HG03460 (cell line): ENCODE measurements around the gene SCYL2.
A peak's percentile ranks its signal among the peaks of the same experiment; 100 is the strongest.
"Not testable (repeated sequence)": the region's sequence is repeated elsewhere in the genome, so short reads cannot be mapped to it uniquely, and the experiment has no call there.

Experiments used
- ATAC-seq: cut with Tn5 transposase; IDR thresholded peaks from one replicate; pipeline ENCODE4 v1.9.1; 2021; ENCODE audit not compliant: unreplicated experiment

The SCYL2 gene

GRCh38 chr12:100265107-100265506 lies 1.9 kb upstream of the SCYL2 start:
- ATAC-seq = not testable (repeated sequence)

DNA sequence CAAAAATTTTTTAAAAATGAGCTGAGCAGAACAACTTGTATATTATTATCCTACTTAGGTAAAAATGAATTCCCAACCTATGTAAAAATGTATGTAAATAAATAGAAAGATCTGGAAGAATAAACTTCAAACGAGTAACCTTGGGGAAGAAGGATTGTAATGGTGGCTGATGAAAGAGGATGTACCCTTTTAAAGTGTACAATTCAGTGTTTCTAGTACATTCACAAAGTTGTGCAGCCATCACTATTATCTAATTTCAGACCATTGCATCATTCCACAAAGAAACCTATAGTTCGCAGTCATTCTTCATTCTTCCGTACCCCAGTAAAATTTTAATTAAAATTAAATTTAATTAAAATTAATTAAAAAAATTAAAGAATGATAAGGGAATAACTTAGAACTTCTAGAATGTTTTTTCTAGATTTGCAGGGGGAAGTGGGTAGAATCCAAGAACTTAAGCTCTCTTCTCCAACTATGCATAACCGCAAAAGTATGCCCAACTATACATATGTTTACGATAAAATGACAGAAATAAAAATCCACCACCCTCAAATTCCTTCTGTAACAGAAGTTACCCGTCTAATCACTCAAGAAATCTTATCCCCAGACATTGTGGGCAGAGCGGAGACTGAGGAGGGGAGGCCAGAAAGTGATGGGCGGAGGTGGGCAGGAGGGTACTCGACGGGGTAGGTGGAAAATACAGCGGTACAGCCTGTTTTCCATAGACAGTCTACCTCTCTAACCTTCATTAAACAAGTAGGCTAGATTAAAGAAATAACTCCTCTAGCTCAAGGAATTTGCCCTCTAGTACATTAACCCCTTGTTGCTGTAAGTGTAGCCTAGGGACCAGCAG lies 1.0 kb upstream of the SCYL2 start:
- ATAC-seq = peak; percentile 5

GRCh38 chr12:100266585-100266834 lies 467 bp upstream of the SCYL2 start:
- ATAC-seq = peak; percentile 84

DNA sequence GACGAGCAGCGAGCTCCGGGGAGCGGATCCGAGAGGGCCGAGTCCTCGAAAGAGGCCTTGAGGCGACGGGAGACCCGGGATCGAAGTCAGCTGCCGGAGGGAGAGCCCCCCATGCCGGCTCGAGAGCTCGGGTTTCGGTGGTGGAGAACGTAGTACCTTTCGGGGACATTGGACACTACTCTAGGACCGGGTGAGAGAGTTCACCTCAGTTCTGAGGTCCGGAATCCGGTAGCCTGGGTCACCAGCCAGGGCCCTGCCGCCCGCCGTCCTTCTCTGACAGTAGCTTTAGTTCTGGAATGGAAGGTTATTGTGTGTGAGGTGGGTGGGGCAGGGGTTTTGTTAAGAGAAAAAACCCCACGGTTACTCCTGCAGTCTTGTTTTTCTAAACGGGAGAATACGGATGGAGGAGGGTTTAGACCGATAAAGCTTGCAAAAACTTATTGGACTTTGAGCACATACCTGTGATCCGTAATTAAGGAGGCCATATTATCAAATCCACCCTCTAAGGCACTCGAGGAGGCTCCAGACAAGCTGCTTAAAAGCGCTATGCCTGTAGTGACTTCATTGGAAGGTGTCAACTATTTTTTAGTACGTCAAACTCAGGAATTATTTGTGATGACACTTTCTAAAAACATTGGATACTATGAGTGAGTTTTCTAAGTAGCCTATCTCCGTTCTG lies 765 bp downstream of the SCYL2 start:
- peak; percentile 7 for ATAC-seq

DNA sequence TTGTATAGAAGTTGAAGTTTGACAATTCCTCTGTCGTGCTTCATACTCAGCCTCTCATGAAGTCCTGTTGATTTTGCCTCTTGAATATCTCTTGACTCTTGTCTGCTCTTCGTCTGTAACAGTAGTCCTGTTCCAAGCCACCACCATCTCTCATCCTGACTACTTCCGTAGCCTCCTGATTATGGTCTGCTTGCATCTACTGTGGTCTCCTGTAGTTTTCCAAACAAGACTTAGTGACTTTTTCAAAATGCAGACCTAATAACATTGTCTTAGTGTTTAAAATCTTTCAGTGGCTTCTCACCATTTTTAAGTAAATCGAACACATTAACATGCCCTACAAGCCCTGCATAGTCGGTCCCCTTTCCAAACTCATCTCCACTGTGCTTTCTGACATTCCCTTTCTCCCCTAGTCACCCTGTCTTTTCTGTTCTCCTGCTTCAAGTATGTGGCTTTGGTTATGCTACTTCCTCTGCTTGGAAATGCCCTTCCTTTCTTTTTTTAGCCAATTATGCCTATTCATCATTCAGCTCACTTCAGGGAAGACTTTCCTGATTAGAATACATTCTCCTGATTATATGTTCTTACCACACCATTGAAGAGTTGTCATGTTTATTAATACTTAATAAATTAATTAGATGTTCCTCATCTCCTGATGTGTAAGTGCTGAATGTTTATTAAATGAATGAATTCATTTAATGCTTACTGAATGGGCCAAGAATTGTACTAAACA lies 2.0 kb downstream of the SCYL2 start:
- no peak for ATAC-seq

GRCh38 chr12:100273782-100274181 lies 6.8 kb downstream of the SCYL2 start:
- no peak for ATAC-seq

DNA sequence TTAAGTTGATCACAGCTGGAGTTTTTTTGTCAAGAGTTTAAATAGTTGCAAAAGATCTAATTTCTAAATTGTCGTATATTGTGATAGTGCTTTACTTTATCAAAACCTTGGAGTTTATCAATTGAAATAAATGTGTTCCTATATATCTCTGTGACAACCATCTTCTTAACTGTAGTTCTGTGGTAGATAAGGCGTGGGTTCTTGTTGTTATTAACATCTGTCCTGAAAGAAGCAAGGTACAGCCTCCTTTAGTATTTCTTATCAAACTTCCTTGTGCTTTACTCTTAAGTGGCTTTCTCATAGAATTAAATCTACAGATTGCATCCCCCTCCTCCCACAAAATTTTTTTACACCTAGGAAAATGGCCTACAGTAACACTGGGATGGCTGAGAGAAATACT lies 7.3 kb downstream of the SCYL2 start:
- ATAC-seq = no peak

DNA sequence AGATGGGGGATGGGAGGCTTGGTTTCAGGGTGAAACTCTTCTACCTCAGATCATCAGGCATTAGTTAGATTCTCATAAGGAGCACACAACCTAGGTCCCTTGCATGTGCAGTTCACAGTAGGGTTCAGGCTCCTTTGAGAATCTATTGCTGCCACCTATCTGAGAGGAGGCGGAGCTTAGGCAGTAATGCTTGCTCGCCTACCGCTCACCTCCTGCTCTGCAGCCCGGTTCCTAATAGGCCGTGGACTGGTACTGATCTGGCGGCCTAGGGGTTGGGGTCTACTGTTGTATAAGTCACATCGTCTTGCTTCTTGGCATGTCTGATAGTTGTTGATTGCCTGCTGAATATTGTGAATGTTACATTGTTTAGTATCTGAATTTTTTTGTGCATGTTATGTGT lies 12.2 kb downstream of the SCYL2 start:
- ATAC-seq = no peak

DNA sequence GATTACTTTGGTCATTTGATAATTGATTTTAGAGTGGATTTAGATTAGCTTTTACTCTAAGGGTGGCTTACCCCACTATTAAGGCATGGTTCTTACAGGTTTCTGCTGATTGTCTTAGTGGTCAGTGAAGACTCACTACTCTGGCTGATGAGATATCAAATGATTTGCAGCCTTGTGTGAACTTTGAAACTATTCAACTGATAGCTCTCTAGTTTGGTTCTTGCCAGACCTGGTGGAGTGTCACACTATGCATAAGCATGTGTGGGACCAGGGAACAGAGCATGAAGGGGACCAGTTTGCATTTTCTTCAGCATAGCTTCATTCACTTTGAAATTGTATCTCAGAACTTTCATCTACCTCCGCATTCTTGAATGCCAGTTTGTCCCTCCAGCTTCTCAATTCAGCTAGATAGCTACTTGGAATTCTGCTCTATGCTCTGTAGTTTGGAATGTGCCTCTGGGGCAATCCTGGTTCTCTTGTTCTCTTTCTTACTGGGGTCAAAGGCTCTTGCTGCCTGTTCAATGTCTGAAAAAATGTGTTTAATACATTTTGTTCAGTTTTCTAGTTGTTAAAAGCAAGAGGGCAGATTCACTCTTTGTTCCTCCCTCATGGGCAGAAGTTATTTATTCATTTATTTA lies 12.7 kb downstream of the SCYL2 start:
- no peak for ATAC-seq

DNA sequence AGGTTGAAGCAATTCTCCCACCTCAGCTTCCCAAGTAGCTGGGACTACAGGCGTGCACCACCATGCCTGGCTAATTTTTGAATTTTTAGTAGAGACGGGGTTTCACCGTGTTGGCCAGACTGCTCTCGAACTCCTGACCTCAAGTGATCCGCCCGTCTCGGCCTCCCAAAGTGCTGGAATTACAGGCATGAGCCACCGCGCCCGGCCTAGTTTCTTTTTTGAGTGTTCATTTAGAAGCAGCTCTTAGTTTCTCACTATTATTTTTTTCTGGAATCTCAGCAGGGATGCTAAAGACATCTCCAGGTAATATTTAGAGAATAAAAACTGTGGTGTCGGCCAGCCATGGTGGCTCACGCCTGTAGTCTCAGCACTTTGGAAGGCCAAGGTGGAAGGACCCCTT lies 17.6 kb downstream of the SCYL2 start:
- not testable (repeated sequence) for ATAC-seq

DNA sequence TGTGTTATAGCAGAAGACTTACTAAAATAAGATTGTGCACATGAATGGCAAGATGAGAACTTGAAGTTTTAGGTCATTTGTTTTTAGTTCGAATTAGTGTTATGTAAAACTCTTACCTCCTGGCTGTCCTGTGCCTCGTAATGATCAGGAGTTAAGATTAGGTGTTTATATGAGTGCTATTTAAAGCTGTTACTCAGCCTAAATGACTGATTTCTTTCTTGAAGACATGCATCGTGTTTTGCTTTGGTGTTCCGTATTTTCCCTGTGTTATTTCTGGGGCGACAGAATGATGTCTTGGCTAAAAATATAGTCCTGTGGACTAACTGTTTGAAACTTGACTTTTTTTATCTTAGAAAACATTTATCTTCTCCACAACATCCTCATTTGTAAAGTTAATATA lies 22.1 kb downstream of the SCYL2 start:
- ATAC-seq = no peak

DNA sequence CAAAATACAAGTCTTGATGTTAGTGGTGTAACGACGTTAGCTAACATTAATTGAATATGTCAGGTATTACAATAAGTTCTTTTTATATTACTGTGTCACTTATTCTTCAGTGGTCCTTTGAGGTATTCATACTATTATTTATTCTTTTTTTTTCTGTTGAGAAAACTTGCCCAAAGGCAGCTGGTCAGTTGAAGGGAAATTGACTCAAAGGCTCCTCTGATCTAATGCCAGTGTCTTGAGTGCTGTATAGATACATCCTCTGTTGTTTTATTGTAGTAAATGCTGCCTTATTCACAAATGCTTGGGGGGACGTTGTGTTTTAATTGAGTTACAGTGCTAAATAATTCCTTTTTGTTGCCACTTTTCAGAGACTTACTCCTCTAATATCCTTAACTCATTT lies 23.0 kb downstream of the SCYL2 start:
- no peak for ATAC-seq

DNA sequence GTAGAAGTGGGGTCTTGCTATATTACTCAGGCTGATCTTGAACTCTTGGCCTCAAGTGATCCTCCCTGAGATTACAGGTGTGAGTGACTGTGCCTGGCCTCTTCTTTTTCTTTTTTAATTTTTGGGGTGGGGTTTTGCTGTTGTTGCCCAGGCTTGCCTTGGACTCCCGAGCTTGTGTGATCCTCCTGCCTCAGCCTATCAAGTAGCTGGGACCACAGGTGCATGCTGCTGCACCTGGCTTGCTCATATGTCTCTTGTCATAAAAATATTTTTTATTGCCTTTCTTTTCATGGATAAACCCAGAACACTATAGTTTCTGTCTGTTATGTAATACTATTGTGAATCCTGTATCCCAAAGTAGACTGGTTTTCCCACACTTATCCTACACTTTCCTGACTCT lies 26.0 kb downstream of the SCYL2 start:
- no peak for ATAC-seq

- ATAC-seq = not testable (repeated sequence)
Observed at GRCh38 chr12:100294366-100294765, 27.4 kb downstream of the SCYL2 start.

GRCh38 chr12:100295764-100296555 lies 29.0 kb downstream of the SCYL2 start:
- ATAC-seq = no peak

DNA sequence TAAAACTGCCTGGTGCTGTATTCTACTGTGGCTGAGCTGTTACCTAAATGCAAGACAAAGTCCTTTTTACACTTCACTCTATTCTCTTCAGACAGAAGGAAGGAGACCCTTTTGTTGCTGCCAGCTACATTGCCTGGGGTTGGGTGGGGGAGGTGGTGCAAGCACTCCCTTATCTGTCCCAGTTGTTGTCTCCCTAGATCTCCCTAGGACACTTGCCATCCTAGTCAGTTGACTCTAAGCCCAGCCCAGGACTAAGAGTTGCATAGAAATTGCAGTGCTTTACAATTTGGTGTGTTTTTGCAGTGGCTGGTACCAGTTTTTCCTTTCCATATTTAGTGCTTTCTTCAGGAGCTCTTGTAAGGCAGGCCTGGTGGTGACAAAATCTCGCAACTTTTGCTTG lies 35.1 kb downstream of the SCYL2 start:
- no peak for ATAC-seq

DNA sequence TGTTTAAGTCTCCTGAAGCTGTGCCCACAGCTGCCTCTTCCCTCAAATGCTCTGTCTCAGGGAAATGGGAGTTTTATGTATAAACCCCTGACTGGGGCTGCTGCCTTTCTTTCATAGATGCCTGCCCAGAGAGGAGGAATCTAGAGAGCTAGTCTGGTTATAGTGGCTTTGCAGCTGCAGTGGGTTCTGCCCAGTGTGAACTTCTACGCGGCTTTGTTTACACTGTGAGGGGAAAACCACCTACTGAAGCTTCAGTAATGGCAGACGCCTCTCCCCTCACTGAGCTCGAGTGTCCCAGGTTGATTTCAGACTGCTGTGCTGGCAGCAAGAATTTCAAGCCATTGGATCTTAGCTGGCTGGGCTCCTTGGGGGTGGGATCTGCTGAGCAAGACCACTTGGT lies 36.9 kb downstream of the SCYL2 start:
- ATAC-seq = no peak

GRCh38 chr12:100304334-100304733 lies 37.4 kb downstream of the SCYL2 start:
- not testable (repeated sequence) for ATAC-seq

DNA sequence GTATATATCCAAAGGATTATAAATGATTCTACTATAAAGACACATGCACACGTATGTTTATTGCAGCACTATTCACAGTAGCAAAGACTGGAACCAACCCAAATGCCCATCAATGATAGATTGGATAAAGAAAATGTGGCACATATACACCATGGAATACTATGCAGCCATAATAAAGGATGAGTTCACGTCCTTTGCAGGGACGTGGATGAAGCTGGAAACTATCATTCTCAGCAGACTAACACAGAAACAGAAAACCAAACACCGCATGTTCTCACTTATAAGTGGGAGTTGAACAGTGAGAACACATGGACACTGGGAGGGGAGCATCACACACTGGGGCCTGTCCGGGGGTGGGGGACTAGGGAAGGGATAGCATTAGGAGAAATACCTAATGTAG lies 41.2 kb downstream of the SCYL2 start:
- ATAC-seq = not testable (repeated sequence)

DNA sequence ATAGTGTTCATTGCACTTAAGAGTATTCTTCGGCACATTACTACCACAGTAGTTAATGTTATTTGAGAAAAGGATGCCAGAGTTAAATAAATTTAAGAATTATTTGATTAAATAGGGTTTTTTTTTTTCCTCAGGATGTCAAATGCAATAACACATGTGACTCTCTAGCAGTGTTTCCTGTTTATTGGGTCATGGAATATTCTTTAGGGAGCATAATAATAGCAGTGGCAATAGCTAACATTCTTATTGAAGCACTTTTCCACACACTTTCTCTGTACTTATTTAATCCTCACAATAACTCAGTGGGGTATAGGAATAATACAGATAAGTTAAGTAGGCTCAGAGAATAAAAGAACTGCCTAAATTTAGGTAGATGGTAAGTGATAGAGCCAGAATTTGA lies 44.3 kb downstream of the SCYL2 start:
- ATAC-seq = no peak

DNA sequence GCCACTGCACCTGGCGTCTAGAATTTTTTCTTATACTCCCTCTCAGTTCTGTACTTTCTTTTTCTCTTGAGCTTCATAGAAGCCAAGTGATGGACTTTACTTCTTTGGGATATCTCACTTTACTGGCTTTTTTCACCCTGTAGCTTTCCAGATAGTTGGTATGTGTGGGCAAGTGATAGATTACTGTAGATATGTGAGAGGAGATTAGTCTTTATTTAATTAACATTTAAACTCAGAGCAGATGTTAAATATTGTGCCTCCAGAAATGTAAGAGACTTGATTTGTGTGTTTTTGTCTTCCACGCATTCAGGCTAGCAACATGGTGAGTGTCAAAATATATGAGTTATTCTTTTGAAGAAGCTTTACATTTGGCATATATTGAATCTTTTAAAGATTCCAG lies 50.4 kb downstream of the SCYL2 start:
- no peak for ATAC-seq
